Liver (tissue), 9 donors: ENCODE data around the gene CCNYL1. TPM values are rescaled to one million over a fixed set of nuclear protein-coding genes. Genes with fewer than 3 reads are reported as not detected.
"Not testable (repeated sequence)": the region's sequence is repeated elsewhere in the genome, so short reads cannot be mapped to it uniquely, and the experiment has no call there.

Experiments
- DNase-seq: peaks from one replicate; pipeline ENCODE4 v3.0.0-alpha.2; 2017; ENCODE audit warnings: low spot score
- H3K27ac ChIP-seq, 2 donors: one replicate each; pipeline ENCODE4 v1.7.0; 2013; ENCODE audit warnings: inconsistent platforms in 2 of 2, low read length in 2 of 2, control low read depth in 1 of 2, low read depth in 1 of 2, mild to moderate bottlenecking in 1 of 2
- H3K27me3 ChIP-seq, 4 donors: one replicate each; pipeline versions ENCODE4 v1.6.1 to v1.7.0; 2013; ENCODE audit warnings: low read length in 3 of 4, inconsistent platforms in 1 of 4, mild to moderate bottlenecking in 1 of 4, moderate library complexity in 1 of 4; ENCODE audit not compliant: control insufficient read depth in 4 of 4, insufficient read depth in 4 of 4
- H3K36me3 ChIP-seq, 4 donors: one replicate each; pipeline versions ENCODE4 v1.6.1 to v1.7.0; 2013; ENCODE audit warnings: low read length in 3 of 4, mild to moderate bottlenecking in 3 of 4, low read depth in 1 of 4, moderate library complexity in 1 of 4; ENCODE audit not compliant: control insufficient read depth in 4 of 4, insufficient read depth in 3 of 4
- H3K4me1 ChIP-seq, 4 donors: one replicate each; pipeline versions ENCODE4 v1.6.1 to v1.7.0; 2013; ENCODE audit warnings: low read length in 3 of 4, mild to moderate bottlenecking in 3 of 4, moderate library complexity in 1 of 4; ENCODE audit not compliant: control insufficient read depth in 4 of 4, insufficient read depth in 4 of 4
- H3K4me3 ChIP-seq, 3 donors: one replicate each; pipeline versions ENCODE4 v1.6.1 to v1.7.0; 2013; ENCODE audit warnings: low read length in 3 of 3, control low read depth in 1 of 3, low read depth in 1 of 3, mild to moderate bottlenecking in 1 of 3
- H3K9ac ChIP-seq, 2 donors: one replicate each; pipeline ENCODE4 v1.7.0; 2013; ENCODE audit warnings: low read length in 2 of 2, mild to moderate bottlenecking in 2 of 2, moderate library complexity in 2 of 2, control low read depth in 1 of 2, low read depth in 1 of 2
- H3K9me3 ChIP-seq, 4 donors: one replicate each; pipeline versions ENCODE4 v1.6.1 to v1.7.0; 2013; ENCODE audit warnings: low read length in 3 of 4; ENCODE audit not compliant: control insufficient read depth in 4 of 4
- EGR1 ChIP-seq, 2 donors: IDR thresholded peaks; 2 replicates each; pipeline ENCODE4 v1.6.1; 2016 to 2018; ENCODE audit warnings: antibody characterized with exemption in 2 of 2, low read depth in 2 of 2
- FOXA1 ChIP-seq: IDR thresholded peaks from 2 replicates; pipeline ENCODE4 v1.6.1; 2016; ENCODE audit warnings: antibody characterized with exemption
- FOXA2 ChIP-seq: IDR thresholded peaks from 2 replicates; pipeline ENCODE4 v1.6.1; 2016; ENCODE audit warnings: antibody characterized with exemption
- GABPA ChIP-seq, 2 donors: IDR thresholded peaks in 1 of 2; conservative IDR thresholded peaks in 1 of 2; 2 replicates each; pipeline ENCODE4 v1.6.1; 2016; ENCODE audit warnings: antibody characterized with exemption in 2 of 2, mild to moderate bottlenecking in 1 of 2, moderate library complexity in 1 of 2
- HNF4A ChIP-seq, 2 donors: conservative IDR thresholded peaks; 2 replicates each; pipeline ENCODE4 v1.6.1; 2016; ENCODE audit warnings: antibody characterized with exemption in 2 of 2, mild to moderate bottlenecking in 2 of 2
- NR2F2 ChIP-seq: IDR thresholded peaks from 2 replicates; pipeline ENCODE4 v1.6.1; 2016; ENCODE audit warnings: antibody characterized with exemption
- RAD21 ChIP-seq, 2 donors: IDR thresholded peaks; 2 replicates each; pipeline ENCODE4 v1.6.1; 2016; ENCODE audit warnings: antibody characterized with exemption in 2 of 2, mild to moderate bottlenecking in 2 of 2
- REST ChIP-seq: IDR thresholded peaks from 2 replicates; pipeline ENCODE4 v1.6.1; 2016; ENCODE audit warnings: antibody characterized with exemption, mild to moderate bottlenecking
- RXRA ChIP-seq, 2 donors: IDR thresholded peaks; 2 replicates each; pipeline ENCODE4 v1.6.1; 2017 to 2018; ENCODE audit warnings: antibody characterized with exemption in 2 of 2, mild to moderate bottlenecking in 1 of 2
- TAF1 ChIP-seq: conservative IDR thresholded peaks from 2 replicates; pipeline ENCODE4 v1.6.1; 2016; ENCODE audit warnings: antibody characterized with exemption, mild to moderate bottlenecking
- WGBS: extraction: QIAGEN DNeasy Blood & Tissue Kit; methylation state at CpG from one replicate; pipeline ENCODE4 v1.1.7; 2013; 5-methylcytosine and 5-hydroxymethylcytosine counted together
- polyA plus RNA-seq, 2 donors: library from polyadenylated mRNA; stranded (reverse) in 1 of 2; unstranded in 1 of 2; fragments of 200-250 nt in 1 of 2; fragments of >200 nt in 1 of 2; fragmentation: Nextera tagmentation in 1 of 2; extraction: Ambion mirVana in 1 of 2; gene quantifications; one replicate each; pipeline versions ENCODE4 v1.2.1 to v1.2.3, GENCODE V29; 2013 to 2015
- total RNA-seq, 2 donors: library from RNA; depleted of rRNA; stranded (reverse); fragments of >200 nt; gene quantifications; one replicate each; pipeline ENCODE4 v1.2.3, GENCODE V29; 2014
- TF ChIP-seq, protein P1 (sequence below): fragments of 150-350 bp; IDR thresholded peaks from 2 replicates; pipeline ENCODE4 v1.5.1; 2017; ENCODE audit warnings: improper control_type of control experiment, low read depth, low read length; ENCODE audit not compliant: missing input control
- donor health status: healthy.
- donor health status: healthy.
- donor health status: healthy.
- donor health status: healthy.
- donor health status: healthy.

CCNYL1 gene
- total and polyA plus RNA-seq, 4 donors: 5.8 to 9.3 (median 8.2) TPM

GRCh38 chr2:207686812-207687211 is 24.6 kb upstream of the CCNYL1 start:
- no peaks in the 10 kb centered on the region for H3K27me3 ChIP-seq
- WGBS: 69% methylated on average over 2 of the region's 2 CpGs
- H3K4me3 ChIP-seq: no peak overlapping the region
- H3K36me3 ChIP-seq: no peaks in the 10 kb centered on the region
- H3K9ac ChIP-seq: no peak overlapping the region
- DNase-seq: no peak
- H3K4me1 ChIP-seq: no peaks in the 10 kb centered on the region
- no peak overlapping the region for H3K27ac ChIP-seq
- TF ChIP-seq FOXA1 (no peak), TAF1 (no peak), GABPA (IDR thresholded peaks at IDR 0.05 in 1 of 2, conservative IDR thresholded peaks at IDR 0.05 in 1 of 2) (no peak), EGR1 (IDR thresholded peaks at IDR 0.05; ENCODE audit: low read depth in 2 of 2) (no peak)
- no peaks in the 10 kb centered on the region for H3K9me3 ChIP-seq

GRCh38 chr2:207688597-207688996 is 22.8 kb upstream of the CCNYL1 start:
- H3K9me3 ChIP-seq: no peaks in the 10 kb centered on the region

GRCh38 chr2:207690845-207691461 is 20.5 kb upstream of the CCNYL1 start:
- WGBS: 87% methylated on average over 16 of the region's 16 CpGs
- H3K9me3 ChIP-seq, H3K27ac ChIP-seq, H3K9ac ChIP-seq, H3K36me3 ChIP-seq, H3K4me1 ChIP-seq, DNase-seq, H3K27me3 ChIP-seq, H3K4me3 ChIP-seq: not testable (repeated sequence)

More at GRCh38 chr2:207688597-207688996, 22.8 kb upstream of the CCNYL1 start:
- no peak for DNase-seq
- no peak overlapping the region for H3K27ac ChIP-seq
- H3K9ac ChIP-seq: no peak overlapping the region
- H3K4me3 ChIP-seq: no peak overlapping the region
- H3K27me3 ChIP-seq: no peaks in the 10 kb centered on the region
- H3K4me1 ChIP-seq: no peaks in the 10 kb centered on the region
- no peaks in the 10 kb centered on the region for H3K36me3 ChIP-seq
- no peak for TF ChIP-seq RXRA (IDR thresholded peaks at IDR 0.05)

DNA sequence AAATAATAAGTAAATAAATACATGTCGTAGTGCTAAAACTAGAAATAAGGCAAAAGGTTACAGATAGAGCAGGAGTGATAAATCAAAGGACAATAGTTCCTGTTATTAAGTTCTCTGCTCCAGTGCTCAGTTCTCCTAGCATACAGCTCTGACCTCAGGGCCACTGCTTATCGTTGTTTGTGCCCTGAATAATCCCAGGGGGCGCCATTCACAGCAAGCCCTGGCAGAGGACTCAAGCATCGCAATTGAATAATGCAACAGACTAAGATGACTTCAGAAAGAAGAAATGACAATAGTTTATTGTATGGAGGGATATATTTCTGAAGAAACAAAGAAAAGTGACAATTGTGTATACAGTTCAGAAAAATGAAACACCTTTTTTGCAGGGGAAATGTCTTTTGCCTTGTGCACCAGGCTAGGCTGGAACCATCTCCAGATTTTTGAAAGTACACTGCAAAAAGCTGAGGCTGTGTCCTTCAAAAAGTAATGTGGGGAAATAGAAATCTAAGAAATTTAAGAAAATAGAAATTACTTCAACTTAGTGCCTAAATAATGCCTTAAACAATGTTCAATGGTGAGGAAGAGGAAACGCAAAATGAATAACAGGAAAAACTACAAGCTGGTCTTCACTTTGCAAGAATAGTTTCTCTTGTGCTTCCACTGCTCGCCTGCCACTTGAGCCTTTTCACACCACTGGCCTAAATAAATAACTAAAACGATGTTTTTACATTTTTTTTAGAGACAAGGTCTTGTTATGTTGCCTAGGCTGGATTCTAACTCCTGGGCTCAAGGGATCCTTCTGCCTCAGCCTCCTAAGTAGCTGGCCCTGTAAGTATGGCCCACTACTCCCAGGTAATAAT is 19.0 kb upstream of the CCNYL1 start:
- WGBS: 46% methylated on average over 7 of the region's 7 CpGs

More for the DNA sequence above, 19.0 kb upstream of the CCNYL1 start:
- Histone ChIP-seq H3K27ac (no peak overlapping the region), H3K4me3 (no peak overlapping the region), H3K9ac (no peak overlapping the region), H3K9me3 (no peaks in the 10 kb centered on the region), H3K4me1 (no peaks in the 10 kb centered on the region), H3K36me3 (no peaks in the 10 kb centered on the region), H3K27me3 (no peaks in the 10 kb centered on the region)
- TF ChIP-seq HNF4A (conservative IDR thresholded peaks at IDR 0.05) (no peak), RAD21 (IDR thresholded peaks at IDR 0.05) (peak; percentile 67 to 81), FOXA2 (no peak), REST (no peak), RXRA (IDR thresholded peaks at IDR 0.05) (peak in 1 of 2 donors; percentile 36), NR2F2 (peak; percentile 58)
- TF ChIP-seq, protein P1, sequence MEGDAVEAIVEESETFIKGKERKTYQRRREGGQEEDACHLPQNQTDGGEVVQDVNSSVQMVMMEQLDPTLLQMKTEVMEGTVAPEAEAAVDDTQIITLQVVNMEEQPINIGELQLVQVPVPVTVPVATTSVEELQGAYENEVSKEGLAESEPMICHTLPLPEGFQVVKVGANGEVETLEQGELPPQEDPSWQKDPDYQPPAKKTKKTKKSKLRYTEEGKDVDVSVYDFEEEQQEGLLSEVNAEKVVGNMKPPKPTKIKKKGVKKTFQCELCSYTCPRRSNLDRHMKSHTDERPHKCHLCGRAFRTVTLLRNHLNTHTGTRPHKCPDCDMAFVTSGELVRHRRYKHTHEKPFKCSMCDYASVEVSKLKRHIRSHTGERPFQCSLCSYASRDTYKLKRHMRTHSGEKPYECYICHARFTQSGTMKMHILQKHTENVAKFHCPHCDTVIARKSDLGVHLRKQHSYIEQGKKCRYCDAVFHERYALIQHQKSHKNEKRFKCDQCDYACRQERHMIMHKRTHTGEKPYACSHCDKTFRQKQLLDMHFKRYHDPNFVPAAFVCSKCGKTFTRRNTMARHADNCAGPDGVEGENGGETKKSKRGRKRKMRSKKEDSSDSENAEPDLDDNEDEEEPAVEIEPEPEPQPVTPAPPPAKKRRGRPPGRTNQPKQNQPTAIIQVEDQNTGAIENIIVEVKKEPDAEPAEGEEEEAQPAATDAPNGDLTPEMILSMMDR: peak; percentile 53
- DNase-seq: no peak
